PC-9 (cell line): ENCODE measurements around the gene CSRP1.

Source experiments
- CTCF ChIP-seq: fragments of 200-600 bp; sonication (generic); conservative IDR thresholded peaks from 2 replicates; pipeline ENCODE4 v1.6.1; 2017; ENCODE audit warnings: mixed run types, antibody characterized with exemption, mild to moderate bottlenecking, moderate library complexity
- EZH2 ChIP-seq: fragments of 200-600 bp; sonication (generic); IDR thresholded peaks from 2 replicates; pipeline ENCODE4 v1.8.0; 2017; ENCODE audit warnings: antibody characterized with exemption, low read depth

DNA sequence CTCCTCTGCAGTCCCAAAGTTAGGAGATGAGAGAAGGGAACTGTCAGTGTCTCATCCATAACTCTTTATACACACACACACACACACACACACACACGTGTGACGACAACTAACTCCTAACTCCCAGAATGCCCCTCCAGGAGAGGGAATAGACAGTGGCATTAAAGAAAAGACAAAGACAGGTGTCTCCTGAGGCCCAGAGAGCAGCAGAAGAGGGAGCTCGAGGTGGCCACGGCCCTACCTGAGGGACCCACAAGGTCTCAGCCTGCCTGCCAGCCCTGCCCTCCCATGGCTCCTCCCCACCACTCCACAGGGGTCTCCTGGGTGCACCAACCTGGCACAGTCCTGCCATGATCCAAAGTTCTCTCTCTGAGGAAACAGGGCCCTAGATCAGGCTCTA is 36.3 kb downstream of the CSRP1 start:
- TF ChIP-seq CTCF, result no peak
- no peak for TF ChIP-seq EZH2
